ENCODE results near the gene ANKFN1.

GRCh38 chr17:56480501-56480900, 327.2 kb downstream of the ANKFN1 start:
- no peak for TF ChIP-seq CTCF (IDR thresholded peaks at IDR 0.05)
- TF ChIP-seq POLR2A (IDR thresholded peaks at IDR 0.05), result no peak
